ENCODE measurements around the gene ITGA11. TPM values are rescaled to one million over a fixed set of nuclear protein-coding genes. Genes with fewer than 3 reads are reported as not detected.

ITGA11 gene
- total RNA-seq, 2 experiments from 2014 or later: under 0.01 TPM; not detected in 1

DNA sequence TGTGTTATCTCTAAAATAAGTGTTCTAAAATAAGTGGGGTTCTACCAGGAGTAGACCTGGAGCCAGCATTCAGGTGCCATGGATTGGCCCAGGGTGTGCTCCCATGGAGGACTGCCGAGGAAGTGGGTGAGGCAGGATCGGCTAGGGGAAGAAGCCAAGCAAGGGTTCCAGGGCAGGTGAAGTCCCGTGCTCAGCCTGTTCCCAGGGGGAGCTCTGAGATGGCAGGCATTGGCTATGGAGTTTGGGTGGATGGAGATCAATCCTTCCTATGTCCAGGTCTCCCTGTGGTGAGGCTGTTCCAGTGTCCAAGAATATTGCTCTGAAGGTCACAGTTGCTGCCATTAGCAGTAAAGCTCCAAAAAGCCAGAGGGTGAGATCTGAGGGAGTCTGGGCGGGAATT lies 46.9 kb upstream of the ITGA11 start:
- H3K4me3 ChIP-seq (ENCODE audit: low read depth, low read length, poor library complexity, severe bottlenecking): no peak overlapping the region
- ChIA-PET CTCF (ENCODE audit: unreplicated experiment) (no interaction called here), POLR2A (no interaction called here)
- DNase-seq (ENCODE audit: low spot score): no peak
- no peaks in the 10 kb centered on the region for H4K20me1 ChIP-seq (ENCODE audit: insufficient read depth, low read length)
- intact Hi-C loops (cut with micrococcal nuclease; ENCODE audit: unreplicated experiment): no loop called here
- no peaks in the 10 kb centered on the region for H3K36me3 ChIP-seq (ENCODE audit: insufficient read depth, low read length)
- no peak overlapping the region for H3K4me2 ChIP-seq (ENCODE audit: low read length)
- H3K9me2 ChIP-seq (ENCODE audit: insufficient read depth, low read length): no peaks in the 10 kb centered on the region
- BruUV-seq (replicated peaks): no TSS peak
- no peaks in the 10 kb centered on the region for H3K4me1 ChIP-seq (ENCODE audit: insufficient read depth, low read length, poor library complexity, severe bottlenecking)
- no peaks in the 10 kb centered on the region for H3K79me2 ChIP-seq (ENCODE audit: insufficient read depth, low read depth, low read length)
- H2AFZ ChIP-seq (ENCODE audit: low read length): no peak overlapping the region
- H3K27ac ChIP-seq (ENCODE audit: low read depth, low read length, poor library complexity, severe bottlenecking): no peak overlapping the region
- H3K9me3 ChIP-seq (ENCODE audit: low read length): no peaks in the 10 kb centered on the region
- TF ChIP-seq CTCF (conservative IDR thresholded peaks at IDR 0.05; ENCODE audit: low read length): no peak
- TF ChIP-seq EZH2phosphoT487 (IDR thresholded peaks at IDR 0.05; ENCODE audit: borderline replicate concordance, low read depth, low read length): no peak

DNA sequence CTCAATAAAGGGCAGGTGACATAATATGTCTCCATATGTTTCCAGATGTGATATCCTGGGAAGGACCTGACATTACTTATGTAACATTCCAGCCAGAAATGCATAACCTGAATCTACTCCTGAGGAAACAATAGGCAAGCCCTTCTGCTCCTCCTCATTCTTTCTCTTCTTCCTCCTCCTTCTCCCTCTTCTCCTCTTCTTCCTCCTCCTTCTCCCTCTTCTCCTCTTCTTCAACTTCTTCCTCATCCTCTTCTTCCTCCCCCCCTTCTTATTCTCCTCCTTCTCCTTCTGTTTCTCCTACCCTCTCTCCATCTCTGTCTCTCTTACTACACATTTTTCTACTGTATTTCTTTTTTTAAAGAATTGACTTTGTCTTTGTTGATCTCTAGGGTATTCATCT lies 43.5 kb upstream of the ITGA11 start:
- no peaks in the 10 kb centered on the region for H3K9me2 ChIP-seq (ENCODE audit: insufficient read depth, low read length)
- ChIA-PET CTCF (ENCODE audit: unreplicated experiment) (no interaction called here), POLR2A (no interaction called here)
- no peaks in the 10 kb centered on the region for H4K20me1 ChIP-seq (ENCODE audit: insufficient read depth, low read length)
- H3K4me3 ChIP-seq (ENCODE audit: low read depth, low read length, poor library complexity, severe bottlenecking): no peak overlapping the region
- no TSS peak for BruUV-seq (replicated peaks)
- no peak for TF ChIP-seq EZH2phosphoT487 (IDR thresholded peaks at IDR 0.05; ENCODE audit: borderline replicate concordance, low read depth, low read length)
- no peak for TF ChIP-seq CTCF (conservative IDR thresholded peaks at IDR 0.05; ENCODE audit: low read length)
- H3K27ac ChIP-seq (ENCODE audit: low read depth, low read length, poor library complexity, severe bottlenecking): no peak overlapping the region
- DNase-seq (ENCODE audit: low spot score): no peak
- no peaks in the 10 kb centered on the region for H3K4me1 ChIP-seq (ENCODE audit: insufficient read depth, low read length, poor library complexity, severe bottlenecking)
- no peak overlapping the region for H3K4me2 ChIP-seq (ENCODE audit: low read length)
- H3K9me3 ChIP-seq (ENCODE audit: low read length): no peaks in the 10 kb centered on the region
- intact Hi-C loops (cut with micrococcal nuclease; ENCODE audit: unreplicated experiment): no loop called here
- H3K36me3 ChIP-seq (ENCODE audit: insufficient read depth, low read length): no peaks in the 10 kb centered on the region
- H3K79me2 ChIP-seq (ENCODE audit: insufficient read depth, low read depth, low read length): no peaks in the 10 kb centered on the region
- H2AFZ ChIP-seq (ENCODE audit: low read length): no peak overlapping the region

DNA sequence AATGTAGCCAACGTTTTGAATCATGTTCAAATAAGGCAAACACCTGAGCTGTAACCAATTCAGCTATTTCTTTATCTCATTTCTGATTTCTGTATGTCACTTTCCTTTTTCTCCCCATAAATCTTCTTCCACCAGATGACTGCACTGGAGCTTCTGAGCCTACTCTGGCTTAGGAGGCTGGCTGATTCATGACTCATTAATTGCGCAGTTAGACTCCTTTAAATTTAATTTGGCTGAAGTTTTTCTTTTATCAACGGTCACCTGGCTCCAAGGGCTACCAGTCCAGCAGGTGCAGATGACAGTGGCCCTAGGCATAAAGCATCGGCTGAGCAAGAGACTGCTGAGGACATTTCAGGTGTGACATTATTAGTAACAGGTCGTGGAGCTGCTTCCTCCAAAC lies 39.6 kb upstream of the ITGA11 start:
- no peak for DNase-seq (ENCODE audit: low spot score)
- H3K79me2 ChIP-seq (ENCODE audit: insufficient read depth, low read depth, low read length): no peaks in the 10 kb centered on the region
- intact Hi-C loops (cut with micrococcal nuclease; ENCODE audit: unreplicated experiment): no loop called here
- no TSS peak for BruUV-seq (replicated peaks)
- H3K4me3 ChIP-seq (ENCODE audit: low read depth, low read length, poor library complexity, severe bottlenecking): no peak overlapping the region
- no peak overlapping the region for H2AFZ ChIP-seq (ENCODE audit: low read length)
- POLR2A ChIA-PET: no interaction called here
- H3K4me2 ChIP-seq (ENCODE audit: low read length): no peak overlapping the region
- CTCF ChIA-PET (ENCODE audit: unreplicated experiment): no interaction called here
- H4K20me1 ChIP-seq (ENCODE audit: insufficient read depth, low read length): no peaks in the 10 kb centered on the region
- TF ChIP-seq EZH2phosphoT487 (IDR thresholded peaks at IDR 0.05; ENCODE audit: borderline replicate concordance, low read depth, low read length) (no peak), CTCF (conservative IDR thresholded peaks at IDR 0.05; ENCODE audit: low read length) (no peak)
- no peaks in the 10 kb centered on the region for H3K9me3 ChIP-seq (ENCODE audit: low read length)
- no peaks in the 10 kb centered on the region for H3K4me1 ChIP-seq (ENCODE audit: insufficient read depth, low read length, poor library complexity, severe bottlenecking)
- no peaks in the 10 kb centered on the region for H3K36me3 ChIP-seq (ENCODE audit: insufficient read depth, low read length)
- no peaks in the 10 kb centered on the region for H3K9me2 ChIP-seq (ENCODE audit: insufficient read depth, low read length)
- H3K27ac ChIP-seq (ENCODE audit: low read depth, low read length, poor library complexity, severe bottlenecking): no peak overlapping the region
